H1 (cell line): Measurements from ENCODE around the gene NDNF. TPM values are rescaled to one million over a fixed set of nuclear protein-coding genes. Genes with fewer than 3 reads are reported as not detected.

Source experiments
- BACH1 ChIP-seq: IDR thresholded peaks from 2 replicates; pipeline ENCODE4 v1.6.1; 2012; ENCODE audit warnings: low read length, improper control_type of control experiment
- CHD1 ChIP-seq: IDR thresholded peaks from 2 replicates; pipeline ENCODE4 v1.6.1; 2012; ENCODE audit warnings: low read depth, low read length, improper control_type of control experiment
- KDM1A ChIP-seq: fragments of 200-600, 300-600 bp; sonication (generic); IDR thresholded peaks from 2 replicates; pipeline ENCODE4 v1.7.1; 2016; ENCODE audit warnings: mild to moderate bottlenecking, low read length, borderline replicate concordance
- KDM4A ChIP-seq: IDR thresholded peaks from one replicate; pipeline ENCODE4 v1.7.1; 2012; ENCODE audit warnings: low read depth, mild to moderate bottlenecking, moderate library complexity, low read length, inconsistent platforms; ENCODE audit not compliant: severe bottlenecking
- POU5F1 ChIP-seq: IDR thresholded peaks from 2 replicates; pipeline ENCODE4 v1.6.1; 2011; ENCODE audit warnings: low read depth, mild to moderate bottlenecking, low read length, moderate library complexity
- SIRT6 ChIP-seq: IDR thresholded peaks from one replicate; pipeline ENCODE4 v1.7.1; 2012; ENCODE audit warnings: low read length, inconsistent platforms
- USF2 ChIP-seq: IDR thresholded peaks from 2 replicates; pipeline ENCODE4 v1.6.1; 2011; ENCODE audit warnings: low read length, improper control_type of control experiment
- ZNF274 ChIP-seq: IDR thresholded peaks from 2 replicates; pipeline ENCODE4 v1.7.0; 2012; ENCODE audit warnings: low read length, borderline replicate concordance; ENCODE audit errors: extremely low read depth
- polyA plus RNA-seq, 7 experiments: library from polyadenylated mRNA; depleted of rRNA in 3 of 7; stranded (reverse) in 5 of 7; unstranded in 2 of 7; fragments of >200 nt in 5 of 7; fragments of 200-250 nt in 2 of 7; gene quantifications; 1 replicate in 5 of 7; 2 replicates in 1 of 7; 4 replicates in 1 of 7; pipeline versions ENCODE4 v1.2.1 to v1.2.3, GENCODE V29; 2011 to 2013; ENCODE audit warnings: missing spikeins in 2 of 7, mixed read lengths in 2 of 7
- total RNA-seq: library from RNA; stranded (reverse); fragmentation: NEBNext Ultra II Directional; extraction: Animal tissue kit (Norgen Biotek cat#: 25700); gene quantifications from 2 replicates; pipeline ENCODE4 v1.2.1, GENCODE V29; 2021
- TF ChIP-seq, protein P1 (sequence below): fragments of 300-600 bp; sonication (generic); IDR thresholded peaks from 2 replicates; pipeline ENCODE4 v1.7.1; 2012; ENCODE audit warnings: low read length, moderate library complexity, mild to moderate bottlenecking, inconsistent platforms; ENCODE audit not compliant: insufficient replicate concordance
- TF ChIP-seq, protein P2 (sequence below): IDR thresholded peaks from 2 replicates; pipeline ENCODE4 v1.6.1; 2012; ENCODE audit warnings: inconsistent platforms

Gene NDNF
- total and polyA plus RNA-seq, 2 of the 8 experiments (the other 6 are each of a cell fraction or from before 2014, with no cell fraction given): 0.70 to 1.6 TPM

- TF ChIP-seq, protein P1, sequence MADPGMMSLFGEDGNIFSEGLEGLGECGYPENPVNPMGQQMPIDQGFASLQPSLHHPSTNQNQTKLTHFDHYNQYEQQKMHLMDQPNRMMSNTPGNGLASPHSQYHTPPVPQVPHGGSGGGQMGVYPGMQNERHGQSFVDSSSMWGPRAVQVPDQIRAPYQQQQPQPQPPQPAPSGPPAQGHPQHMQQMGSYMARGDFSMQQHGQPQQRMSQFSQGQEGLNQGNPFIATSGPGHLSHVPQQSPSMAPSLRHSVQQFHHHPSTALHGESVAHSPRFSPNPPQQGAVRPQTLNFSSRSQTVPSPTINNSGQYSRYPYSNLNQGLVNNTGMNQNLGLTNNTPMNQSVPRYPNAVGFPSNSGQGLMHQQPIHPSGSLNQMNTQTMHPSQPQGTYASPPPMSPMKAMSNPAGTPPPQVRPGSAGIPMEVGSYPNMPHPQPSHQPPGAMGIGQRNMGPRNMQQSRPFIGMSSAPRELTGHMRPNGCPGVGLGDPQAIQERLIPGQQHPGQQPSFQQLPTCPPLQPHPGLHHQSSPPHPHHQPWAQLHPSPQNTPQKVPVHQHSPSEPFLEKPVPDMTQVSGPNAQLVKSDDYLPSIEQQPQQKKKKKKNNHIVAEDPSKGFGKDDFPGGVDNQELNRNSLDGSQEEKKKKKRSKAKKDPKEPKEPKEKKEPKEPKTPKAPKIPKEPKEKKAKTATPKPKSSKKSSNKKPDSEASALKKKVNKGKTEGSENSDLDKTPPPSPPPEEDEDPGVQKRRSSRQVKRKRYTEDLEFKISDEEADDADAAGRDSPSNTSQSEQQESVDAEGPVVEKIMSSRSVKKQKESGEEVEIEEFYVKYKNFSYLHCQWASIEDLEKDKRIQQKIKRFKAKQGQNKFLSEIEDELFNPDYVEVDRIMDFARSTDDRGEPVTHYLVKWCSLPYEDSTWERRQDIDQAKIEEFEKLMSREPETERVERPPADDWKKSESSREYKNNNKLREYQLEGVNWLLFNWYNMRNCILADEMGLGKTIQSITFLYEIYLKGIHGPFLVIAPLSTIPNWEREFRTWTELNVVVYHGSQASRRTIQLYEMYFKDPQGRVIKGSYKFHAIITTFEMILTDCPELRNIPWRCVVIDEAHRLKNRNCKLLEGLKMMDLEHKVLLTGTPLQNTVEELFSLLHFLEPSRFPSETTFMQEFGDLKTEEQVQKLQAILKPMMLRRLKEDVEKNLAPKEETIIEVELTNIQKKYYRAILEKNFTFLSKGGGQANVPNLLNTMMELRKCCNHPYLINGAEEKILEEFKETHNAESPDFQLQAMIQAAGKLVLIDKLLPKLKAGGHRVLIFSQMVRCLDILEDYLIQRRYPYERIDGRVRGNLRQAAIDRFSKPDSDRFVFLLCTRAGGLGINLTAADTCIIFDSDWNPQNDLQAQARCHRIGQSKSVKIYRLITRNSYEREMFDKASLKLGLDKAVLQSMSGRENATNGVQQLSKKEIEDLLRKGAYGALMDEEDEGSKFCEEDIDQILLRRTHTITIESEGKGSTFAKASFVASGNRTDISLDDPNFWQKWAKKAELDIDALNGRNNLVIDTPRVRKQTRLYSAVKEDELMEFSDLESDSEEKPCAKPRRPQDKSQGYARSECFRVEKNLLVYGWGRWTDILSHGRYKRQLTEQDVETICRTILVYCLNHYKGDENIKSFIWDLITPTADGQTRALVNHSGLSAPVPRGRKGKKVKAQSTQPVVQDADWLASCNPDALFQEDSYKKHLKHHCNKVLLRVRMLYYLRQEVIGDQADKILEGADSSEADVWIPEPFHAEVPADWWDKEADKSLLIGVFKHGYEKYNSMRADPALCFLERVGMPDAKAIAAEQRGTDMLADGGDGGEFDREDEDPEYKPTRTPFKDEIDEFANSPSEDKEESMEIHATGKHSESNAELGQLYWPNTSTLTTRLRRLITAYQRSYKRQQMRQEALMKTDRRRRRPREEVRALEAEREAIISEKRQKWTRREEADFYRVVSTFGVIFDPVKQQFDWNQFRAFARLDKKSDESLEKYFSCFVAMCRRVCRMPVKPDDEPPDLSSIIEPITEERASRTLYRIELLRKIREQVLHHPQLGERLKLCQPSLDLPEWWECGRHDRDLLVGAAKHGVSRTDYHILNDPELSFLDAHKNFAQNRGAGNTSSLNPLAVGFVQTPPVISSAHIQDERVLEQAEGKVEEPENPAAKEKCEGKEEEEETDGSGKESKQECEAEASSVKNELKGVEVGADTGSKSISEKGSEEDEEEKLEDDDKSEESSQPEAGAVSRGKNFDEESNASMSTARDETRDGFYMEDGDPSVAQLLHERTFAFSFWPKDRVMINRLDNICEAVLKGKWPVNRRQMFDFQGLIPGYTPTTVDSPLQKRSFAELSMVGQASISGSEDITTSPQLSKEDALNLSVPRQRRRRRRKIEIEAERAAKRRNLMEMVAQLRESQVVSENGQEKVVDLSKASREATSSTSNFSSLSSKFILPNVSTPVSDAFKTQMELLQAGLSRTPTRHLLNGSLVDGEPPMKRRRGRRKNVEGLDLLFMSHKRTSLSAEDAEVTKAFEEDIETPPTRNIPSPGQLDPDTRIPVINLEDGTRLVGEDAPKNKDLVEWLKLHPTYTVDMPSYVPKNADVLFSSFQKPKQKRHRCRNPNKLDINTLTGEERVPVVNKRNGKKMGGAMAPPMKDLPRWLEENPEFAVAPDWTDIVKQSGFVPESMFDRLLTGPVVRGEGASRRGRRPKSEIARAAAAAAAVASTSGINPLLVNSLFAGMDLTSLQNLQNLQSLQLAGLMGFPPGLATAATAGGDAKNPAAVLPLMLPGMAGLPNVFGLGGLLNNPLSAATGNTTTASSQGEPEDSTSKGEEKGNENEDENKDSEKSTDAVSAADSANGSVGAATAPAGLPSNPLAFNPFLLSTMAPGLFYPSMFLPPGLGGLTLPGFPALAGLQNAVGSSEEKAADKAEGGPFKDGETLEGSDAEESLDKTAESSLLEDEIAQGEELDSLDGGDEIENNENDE: no peak
- no peak for TF ChIP-seq BACH1
- TF ChIP-seq USF2: no peak
- no peak for TF ChIP-seq KDM1A
- TF ChIP-seq SIRT6: no peak
- TF ChIP-seq POU5F1: no peak
- TF ChIP-seq KDM4A: no peak
- no peak for TF ChIP-seq ZNF274
- TF ChIP-seq, protein P2, sequence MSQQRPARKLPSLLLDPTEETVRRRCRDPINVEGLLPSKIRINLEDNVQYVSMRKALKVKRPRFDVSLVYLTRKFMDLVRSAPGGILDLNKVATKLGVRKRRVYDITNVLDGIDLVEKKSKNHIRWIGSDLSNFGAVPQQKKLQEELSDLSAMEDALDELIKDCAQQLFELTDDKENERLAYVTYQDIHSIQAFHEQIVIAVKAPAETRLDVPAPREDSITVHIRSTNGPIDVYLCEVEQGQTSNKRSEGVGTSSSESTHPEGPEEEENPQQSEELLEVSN: no peak
- TF ChIP-seq CHD1: no peak
Observed at GRCh38 chr4:121091941-121092340, 19.6 kb upstream of the NDNF start (continued).
